Stimulated activated CD4-positive, alpha-beta T cell treated with anti-CD3 and anti-CD28 coated beads, Interleukin-12 subunit alpha, Interleukin-12 subunit beta, amount 100 ng/mL, for 24 hours (primary cell): ENCODE results near the gene MARCKS.

Experiments
- DNase-seq, 2 experiments: peaks; one replicate each; pipeline ENCODE4 v3.0.0-alpha.2; 2020; ENCODE audit warnings: low read depth in 2 of 2

The MARCKS gene

DNA sequence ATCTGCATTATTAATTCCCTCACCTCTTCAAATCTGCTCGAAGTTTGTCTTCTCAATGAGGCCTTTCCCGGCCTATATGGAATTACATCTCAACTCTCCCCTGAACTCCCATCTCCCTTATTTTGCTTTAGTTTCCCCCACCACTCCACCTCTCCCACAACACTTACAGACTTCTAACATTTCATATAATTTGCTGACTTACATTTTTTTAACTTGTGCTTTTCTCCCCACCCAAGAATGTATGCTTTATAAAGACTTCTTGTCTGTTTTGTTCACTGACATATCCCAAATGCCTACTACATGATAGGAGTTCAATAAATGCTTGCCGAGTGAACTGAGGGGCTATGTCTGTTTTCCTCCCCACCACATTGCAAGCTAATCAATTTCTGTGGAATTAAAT lies 3.9 kb upstream of the MARCKS start:
- DNase-seq: no peak

DNA sequence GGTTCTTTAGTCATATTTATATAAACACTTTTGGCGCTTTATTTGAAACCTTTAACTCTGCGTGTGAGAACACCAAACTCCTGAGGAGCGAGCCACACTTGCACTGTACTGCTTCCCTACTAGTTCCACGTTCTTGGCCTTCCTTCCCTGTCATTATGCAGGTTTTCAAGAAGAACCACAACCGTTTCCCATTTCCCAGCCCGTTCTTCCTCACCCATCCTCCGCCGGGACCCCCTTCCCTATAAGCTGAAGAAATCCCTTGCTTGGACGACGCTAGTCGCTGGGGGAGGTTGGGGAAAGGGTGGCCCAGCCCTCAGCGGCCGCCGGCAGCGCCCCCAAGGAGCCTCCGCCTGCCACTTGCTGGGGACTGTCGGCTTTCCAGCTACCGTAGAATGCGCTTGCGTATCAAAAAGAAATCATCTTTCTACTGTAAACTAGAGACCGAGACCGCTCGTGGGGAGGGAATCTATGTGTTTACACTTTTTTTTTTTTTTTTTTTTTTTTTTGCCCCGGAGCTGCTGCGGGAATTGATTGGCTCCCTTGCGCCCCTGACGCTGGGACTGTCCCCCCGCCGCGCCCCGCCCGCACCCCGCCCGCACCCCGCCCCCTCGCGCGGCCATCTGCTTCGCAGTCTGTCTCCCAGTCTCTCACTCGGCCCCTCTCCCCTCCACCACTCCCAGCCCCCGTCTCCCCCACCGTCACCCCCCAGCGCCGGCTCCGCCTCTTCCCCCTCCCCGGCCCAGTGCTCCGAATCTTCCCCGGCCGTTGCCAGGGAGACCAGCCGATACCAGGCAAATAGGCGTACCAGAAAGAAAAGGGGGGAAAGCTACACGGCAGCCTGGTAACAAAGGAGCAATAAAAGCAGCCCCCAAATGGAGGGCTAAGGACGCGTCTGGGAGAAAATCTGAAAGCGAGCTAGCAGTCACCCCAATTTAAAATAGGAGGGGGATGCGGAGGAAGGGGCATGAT lies 2.3 kb upstream of the MARCKS start:
- DNase-seq: no peak

DNA sequence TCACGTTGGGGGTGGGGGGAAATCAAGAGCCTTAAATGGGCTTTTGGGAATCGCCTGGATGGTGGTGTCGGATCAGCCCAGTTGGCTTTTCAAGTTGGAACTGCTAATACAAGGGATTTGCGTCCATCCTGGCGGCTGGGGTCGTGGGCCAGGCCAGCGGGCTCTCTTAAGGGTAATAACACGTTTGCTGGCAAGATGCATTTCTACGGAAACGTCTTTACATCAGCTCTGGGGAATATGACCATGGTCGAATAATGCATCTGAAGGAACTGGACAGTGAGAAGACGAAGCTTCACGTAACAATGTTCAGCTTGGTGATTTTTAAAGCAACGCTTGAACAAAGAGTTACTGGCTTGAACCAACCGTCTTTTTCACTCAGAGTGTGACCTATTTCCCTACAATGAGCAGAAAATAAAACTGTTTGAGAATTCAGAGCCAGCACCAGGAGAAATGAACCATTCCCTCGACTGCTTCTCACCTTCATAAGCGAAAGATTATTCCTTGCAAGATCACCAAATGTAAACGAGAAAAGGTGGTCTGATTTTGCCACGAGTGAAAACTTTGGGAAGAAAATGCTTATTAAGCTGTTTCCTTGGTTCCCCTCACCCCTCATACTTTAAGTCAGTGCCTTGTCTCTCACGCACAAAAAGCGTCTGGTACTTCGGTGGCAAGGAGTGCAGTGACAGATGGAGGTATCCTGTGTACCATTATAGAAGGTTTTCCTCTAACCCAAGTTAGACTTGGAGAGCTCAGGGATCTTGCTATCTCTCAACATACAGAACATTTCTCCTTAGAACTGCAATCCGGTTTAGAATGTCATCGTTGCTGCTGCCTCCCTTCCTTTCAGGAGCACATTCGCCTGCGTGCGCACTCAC lies 1.4 kb upstream of the MARCKS start:
- DNase-seq: no peak

DNA sequence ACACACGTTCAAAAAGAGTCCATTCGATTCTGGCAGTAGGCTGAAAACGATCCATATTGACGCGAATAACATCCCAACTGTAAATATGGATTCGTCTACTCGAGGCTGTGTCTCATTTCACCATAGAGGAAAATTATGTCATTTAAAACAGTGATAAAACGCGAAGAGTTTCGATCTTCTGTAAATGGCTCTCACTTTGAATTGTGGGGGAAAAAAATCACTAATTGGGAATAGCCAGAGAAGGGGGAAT lies 845 bp upstream of the MARCKS start:
- no peak for DNase-seq

DNA sequence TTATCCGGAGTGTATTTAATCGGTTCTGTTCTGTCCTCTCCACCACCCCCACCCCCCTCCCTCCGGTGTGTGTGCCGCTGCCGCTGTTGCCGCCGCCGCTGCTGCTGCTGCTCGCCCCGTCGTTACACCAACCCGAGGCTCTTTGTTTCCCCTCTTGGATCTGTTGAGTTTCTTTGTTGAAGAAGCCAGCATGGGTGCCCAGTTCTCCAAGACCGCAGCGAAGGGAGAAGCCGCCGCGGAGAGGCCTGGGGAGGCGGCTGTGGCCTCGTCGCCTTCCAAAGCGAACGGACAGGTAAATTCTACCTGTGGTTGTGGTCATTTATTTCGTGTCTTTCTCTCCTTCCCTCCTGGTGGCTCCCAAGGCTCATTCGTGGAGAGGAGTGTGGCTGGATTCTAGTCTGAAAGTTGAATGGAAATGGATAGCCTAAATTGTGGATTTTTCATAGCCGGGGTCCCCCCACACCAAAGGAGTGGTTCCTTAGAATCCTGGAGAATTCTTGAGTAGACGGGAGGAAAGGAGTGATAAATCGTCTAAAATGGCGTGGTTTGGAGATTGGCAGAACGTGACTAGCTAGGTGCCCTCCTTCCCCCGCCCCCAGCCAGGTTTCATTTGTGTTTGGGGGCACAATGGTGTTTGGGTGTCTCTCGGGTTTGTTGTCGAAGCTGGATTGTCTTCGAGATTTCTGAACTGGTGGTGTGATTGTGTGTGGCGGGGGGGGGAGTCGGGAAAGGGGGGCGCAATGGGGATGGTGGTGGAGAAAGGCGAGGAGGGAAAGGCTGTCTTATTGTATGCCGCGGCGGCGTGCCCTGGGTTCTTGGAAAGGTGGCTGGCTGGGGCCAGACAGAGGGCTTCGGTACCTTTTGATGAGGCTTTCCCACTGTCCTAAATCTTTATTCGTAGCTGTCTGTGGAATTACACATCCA lies 673 bp downstream of the MARCKS start:
- DNase-seq: no peak

DNA sequence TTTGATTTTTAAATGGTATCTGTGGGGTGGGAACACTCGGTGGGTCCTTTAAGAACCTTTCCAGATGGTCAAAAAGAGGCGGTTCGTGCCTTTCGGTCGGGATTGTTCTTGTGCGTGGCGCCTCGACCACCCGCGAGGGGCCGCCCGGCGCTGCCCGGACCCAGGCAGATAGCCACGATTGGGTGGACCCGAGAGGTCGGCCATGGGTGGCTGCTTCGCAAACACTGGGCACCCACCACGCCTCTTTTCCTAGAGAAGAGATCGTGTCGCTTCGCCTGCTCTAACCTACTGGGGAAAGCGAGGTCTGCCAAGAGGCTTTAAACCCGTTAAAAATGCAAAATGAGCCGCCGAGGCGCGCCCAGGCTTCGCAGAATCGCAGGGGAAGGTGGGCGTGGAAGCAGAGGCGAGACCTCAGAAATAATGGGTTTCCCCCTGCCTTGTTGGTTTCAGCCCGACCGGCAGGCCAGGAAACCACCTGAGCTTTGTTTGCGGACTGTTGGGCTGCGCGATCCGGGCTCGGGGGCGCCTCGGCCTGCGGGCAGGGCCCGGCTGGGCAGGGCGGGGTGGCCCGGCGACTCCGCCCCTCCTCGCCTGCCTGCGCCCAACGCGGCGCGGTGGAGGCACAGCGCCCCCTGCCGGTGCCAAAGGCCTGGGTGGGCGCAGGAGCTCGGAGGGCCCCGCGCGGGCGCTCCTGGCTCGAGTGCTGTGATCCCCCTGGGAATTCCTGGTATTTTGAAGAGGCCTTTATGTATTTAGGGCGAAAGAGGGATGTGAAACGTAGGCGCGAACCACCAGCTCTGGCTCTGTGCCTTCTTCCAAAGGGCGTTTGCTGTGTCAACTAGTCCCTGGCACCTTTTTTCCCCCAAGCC lies 1.6 kb downstream of the MARCKS start:
- DNase-seq: peak; percentile 41 to 56

DNA sequence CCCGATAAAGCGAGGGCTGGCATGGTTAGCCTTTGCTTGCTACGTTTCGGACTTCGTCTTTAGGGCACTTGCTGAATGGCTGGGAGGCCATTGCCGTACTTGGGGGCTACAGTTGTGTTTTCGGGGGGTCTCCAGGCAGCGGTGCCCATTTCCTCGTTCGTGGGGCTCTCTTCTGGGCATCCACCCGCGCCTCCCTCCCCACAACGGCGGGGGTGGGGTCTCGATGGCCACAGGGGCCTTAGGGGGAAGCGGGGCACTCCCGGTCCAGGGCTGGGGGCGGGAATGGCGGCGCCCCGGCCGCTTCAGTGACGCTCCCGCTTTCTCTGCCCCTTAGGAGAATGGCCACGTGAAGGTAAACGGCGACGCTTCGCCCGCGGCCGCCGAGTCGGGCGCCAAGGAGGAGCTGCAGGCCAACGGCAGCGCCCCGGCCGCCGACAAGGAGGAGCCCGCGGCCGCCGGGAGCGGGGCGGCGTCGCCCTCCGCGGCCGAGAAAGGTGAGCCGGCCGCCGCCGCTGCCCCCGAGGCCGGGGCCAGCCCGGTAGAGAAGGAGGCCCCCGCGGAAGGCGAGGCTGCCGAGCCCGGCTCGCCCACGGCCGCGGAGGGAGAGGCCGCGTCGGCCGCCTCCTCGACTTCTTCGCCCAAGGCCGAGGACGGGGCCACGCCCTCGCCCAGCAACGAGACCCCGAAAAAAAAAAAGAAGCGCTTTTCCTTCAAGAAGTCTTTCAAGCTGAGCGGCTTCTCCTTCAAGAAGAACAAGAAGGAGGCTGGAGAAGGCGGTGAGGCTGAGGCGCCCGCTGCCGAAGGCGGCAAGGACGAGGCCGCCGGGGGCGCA lies 2.4 kb downstream of the MARCKS start:
- no peak for DNase-seq

DNA sequence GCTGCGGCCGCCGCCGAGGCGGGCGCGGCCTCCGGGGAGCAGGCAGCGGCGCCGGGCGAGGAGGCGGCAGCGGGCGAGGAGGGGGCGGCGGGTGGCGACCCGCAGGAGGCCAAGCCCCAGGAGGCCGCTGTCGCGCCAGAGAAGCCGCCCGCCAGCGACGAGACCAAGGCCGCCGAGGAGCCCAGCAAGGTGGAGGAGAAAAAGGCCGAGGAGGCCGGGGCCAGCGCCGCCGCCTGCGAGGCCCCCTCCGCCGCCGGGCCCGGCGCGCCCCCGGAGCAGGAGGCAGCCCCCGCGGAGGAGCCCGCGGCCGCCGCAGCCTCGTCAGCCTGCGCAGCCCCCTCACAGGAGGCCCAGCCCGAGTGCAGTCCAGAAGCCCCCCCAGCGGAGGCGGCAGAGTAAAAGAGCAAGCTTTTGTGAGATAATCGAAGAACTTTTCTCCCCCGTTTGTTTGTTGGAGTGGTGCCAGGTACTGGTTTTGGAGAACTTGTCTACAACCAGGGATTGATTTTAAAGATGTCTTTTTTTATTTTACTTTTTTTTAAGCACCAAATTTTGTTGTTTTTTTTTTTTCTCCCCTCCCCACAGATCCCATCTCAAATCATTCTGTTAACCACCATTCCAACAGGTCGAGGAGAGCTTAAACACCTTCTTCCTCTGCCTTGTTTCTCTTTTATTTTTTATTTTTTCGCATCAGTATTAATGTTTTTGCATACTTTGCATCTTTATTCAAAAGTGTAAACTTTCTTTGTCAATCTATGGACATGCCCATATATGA lies 3.2 kb downstream of the MARCKS start:
- no peak for DNase-seq

DNA sequence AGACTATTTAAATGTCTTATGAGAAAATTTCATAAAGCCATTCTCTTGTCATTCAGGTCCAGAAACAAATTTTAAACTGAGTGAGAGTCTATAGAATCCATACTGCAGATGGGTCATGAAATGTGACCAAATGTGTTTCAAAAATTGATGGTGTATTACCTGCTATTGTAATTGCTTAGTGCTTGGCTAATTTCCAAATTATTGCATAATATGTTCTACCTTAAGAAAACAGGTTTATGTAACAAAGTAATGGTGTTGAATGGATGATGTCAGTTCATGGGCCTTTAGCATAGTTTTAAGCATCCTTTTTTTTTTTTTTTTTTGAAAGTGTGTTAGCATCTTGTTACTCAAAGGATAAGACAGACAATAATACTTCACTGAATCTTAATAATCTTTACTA lies 5.0 kb downstream of the MARCKS start:
- no peak for DNase-seq

DNA sequence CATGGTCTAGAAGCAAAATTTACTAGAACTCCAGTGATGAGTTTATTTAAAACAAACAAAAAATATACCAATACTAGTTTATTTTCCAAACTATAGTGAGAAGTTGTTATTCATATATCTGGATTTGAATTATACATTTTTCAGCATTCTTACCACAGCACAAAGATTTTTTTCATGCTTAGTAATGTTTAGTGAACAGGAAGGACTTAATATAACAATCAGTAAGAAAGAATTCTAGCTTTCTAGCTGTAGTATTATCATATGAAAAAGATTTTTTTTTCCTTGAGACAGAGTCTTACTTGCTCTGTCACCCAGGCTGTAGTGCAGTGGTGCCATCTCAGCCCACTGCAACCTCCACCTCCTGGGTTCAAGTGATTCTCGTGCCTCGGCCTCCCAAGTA lies 13.8 kb downstream of the MARCKS start:
- no peak for DNase-seq

DNA sequence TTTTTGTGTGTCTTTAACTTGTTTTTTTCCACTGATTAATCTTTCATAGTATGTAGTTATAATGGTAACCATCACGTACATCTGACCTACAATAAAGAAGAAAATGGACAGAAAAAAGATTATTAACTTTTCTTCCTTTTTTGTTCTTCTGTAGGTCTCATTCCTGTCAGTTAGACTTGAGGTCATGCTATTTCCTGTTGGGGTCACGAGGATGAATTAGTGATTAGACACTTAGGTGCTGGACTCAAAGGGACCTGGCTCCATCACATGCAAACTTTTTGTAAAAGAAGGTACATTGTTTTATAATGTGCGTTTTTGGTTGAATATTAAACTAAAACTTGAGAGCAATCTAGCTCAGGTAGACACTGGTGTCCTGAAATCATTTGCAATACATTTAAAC lies 14.8 kb downstream of the MARCKS start:
- no peak for DNase-seq

DNA sequence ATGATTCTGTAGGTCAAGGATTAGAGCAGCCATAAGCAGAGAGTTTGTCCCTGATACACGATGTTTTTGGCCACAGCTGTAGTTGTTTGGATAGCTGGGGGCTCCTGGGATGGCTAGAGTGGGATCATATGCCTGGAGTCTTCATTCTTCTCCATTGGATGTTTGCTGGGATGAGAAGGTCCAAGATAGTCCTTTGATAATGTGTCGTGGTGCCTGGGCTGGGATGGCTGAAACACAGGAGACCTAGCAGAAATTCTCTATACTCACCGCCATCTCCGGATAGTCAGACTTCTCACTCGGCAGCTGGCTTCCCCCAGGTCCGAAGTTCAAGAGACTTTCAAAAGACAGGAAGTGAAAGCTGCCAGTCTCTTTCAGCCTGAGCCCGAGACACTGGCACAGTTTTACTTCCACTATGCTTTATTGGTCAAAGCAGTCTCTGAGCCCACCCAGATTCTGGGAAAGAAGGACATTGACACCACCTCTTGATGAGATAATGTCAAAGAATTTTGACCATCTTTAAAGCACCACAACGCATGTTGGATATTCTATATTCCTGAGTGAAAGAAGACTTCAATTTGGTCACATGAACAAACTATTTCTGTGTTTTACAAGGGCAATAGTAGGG lies 16.0 kb downstream of the MARCKS start:
- no peak for DNase-seq

DNA sequence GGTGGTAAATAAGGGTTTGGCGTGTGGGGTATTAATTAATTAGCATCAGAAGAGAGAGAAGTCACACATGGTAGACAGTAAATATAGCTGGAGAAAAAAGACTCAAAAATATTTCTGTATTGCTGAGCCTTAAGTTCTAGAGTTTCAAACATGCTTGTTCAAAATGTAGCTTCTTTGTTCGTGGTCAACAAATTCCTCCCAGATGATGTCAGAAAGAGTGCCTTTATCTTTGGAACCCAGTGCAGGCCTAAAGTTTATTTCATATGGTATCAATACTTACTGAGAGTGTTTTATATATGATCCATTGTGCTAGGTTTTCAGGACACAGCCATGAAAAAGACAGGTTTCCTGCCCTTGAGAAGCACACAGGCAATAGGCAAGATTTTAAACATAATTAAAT lies 18.3 kb downstream of the MARCKS start:
- DNase-seq: no peak

DNA sequence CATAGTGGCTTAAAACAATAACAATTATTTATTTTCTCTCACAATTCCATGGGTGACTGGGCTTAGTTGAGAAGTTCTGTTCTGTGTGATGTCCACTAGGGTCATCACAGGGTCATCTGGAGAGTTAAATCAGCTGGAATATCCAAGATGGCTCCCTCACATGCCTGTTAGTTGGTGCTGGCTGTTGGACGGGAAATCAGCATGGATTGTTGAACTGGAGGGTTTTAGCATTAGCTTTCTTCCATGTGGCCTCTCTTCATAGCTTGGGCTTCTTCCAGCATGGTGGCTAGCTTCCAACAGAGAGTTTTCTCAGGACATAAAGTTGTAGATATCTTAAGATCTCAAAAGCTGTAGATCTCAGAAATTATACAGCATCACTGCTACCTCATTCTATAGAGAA lies 19.6 kb downstream of the MARCKS start:
- no peak for DNase-seq

DNA sequence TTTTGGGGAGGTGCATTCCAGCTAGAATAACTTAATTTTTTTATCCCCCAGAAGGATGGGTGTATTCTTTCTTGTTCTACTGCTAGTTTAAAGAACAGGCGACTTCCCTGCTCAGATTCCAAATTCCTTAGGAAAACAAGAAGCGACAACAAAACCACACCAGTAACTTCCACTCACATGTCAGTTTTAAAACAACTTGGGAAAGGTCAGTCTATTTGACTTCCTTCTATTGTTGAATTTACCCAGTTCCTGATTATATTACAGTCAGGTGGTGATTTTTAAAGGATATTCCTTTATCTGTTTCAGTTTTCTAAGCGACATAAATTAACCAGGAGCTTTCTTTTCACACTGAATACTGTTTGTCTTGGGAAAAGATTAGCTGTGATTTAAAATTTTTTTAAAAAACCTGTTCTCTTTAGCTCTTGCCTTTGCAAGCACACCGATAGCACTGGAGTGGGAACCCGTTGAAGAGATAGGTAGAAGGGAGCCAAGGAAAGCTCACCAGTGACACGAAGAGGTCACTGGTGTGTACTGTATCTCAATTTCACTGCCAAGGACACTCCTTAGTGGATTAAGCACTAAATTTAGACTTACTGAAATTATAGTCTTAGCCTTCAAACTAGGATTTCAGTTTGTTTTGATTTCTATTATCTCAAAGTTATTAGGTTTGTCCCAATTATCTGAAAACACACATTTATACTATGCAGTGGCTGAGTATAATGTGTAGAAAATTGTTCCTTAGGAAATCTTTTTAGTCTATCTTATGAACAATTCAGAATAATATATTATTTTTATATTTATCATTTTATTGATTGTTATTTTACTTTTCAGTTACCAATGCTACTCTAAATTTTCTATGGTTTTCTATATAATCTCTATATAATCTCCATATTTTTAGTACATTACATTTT lies 22.3 kb downstream of the MARCKS start:
- DNase-seq: no peak

DNA sequence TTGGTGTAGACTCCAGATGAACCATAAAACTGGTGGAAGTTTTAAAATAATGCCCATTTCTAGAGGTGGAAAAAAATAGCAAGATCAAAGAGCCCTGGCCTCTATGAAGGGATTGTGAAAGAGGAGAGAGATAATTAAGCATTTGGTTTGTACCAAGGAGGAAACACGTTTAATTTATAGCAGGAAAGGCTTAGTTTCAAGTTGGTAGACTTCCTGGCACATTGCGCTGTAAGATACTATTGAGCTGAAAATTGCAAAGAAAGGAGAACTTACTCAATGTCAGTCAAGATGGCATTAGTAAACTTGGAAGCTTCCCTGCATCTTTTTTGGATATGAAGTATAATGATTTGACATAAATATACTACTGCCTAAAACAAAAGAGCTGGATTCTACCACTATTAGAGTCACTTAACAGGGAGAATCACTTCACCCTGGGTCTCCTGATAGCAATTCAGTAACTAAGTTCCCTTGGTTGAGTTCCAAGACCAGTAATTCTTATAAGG lies 24.4 kb downstream of the MARCKS start:
- DNase-seq: no peak

DNA sequence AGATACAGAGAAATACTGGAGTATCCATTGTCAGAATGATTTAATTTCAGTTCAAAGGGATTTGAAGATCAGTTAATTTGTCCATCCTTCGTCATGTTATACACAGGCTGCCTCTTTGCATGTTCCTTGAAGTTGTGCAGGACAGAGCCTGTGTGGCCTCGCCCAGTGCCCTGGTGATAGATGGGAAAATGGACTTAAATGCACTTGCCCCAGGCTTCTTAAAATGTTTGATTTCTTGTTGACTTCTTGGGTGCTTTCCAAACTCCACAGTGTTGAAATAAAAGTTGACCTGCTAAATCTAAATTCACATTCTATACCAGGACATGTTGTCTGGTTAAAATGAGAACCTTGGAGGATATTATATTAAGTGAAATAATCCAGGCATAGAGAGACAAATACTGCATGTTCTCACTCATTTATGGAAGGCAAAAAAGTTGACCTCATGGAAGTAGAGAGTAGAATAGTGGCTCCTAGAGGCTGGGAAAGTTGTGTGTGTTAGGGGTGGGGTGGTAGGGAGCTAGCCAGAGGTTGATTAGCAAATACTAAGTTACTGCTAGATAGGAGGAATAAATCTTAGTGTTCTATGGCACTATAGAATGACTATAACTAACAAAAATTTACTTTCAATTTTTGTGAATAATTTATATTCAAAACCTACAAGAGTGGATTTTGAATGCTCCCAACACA lies 25.3 kb downstream of the MARCKS start:
- no peak for DNase-seq
